HG03175 (cell line): ENCODE data around the gene CHST3.
A peak's percentile ranks its signal among the peaks of the same experiment; 100 is the strongest.
"Not testable (repeated sequence)": the region's sequence is repeated elsewhere in the genome, so short reads cannot be mapped to it uniquely, and the experiment has no call there.

Source experiments
- ATAC-seq: cut with Tn5 transposase; IDR thresholded peaks from one replicate; pipeline ENCODE4 v1.9.1; 2021; ENCODE audit warnings: mild to moderate bottlenecking, moderate library complexity; ENCODE audit not compliant: unreplicated experiment

The CHST3 gene

GRCh38 chr10:71972746-71973695, 8.8 kb downstream of the CHST3 start:
- no peak for ATAC-seq

GRCh38 chr10:71973777-71974488, 9.7 kb downstream of the CHST3 start:
- ATAC-seq, result no peak

GRCh38 chr10:71974489-71975021, 10.4 kb downstream of the CHST3 start:
- peak; percentile 65 for ATAC-seq

GRCh38 chr10:71975087-71975870, 11.1 kb downstream of the CHST3 start:
- no peak for ATAC-seq

GRCh38 chr10:71975871-71976725, 11.9 kb downstream of the CHST3 start:
- no peak for ATAC-seq

GRCh38 chr10:71977614-71977903, 13.4 kb downstream of the CHST3 start:
- ATAC-seq, result not testable (repeated sequence)

GRCh38 chr10:71978476-71978875, 14.3 kb downstream of the CHST3 start:
- no peak for ATAC-seq

- ATAC-seq, result no peak
These were observed 14.9 kb downstream of the CHST3 start for GRCh38 chr10:71978988-71979691.

- no peak for ATAC-seq
These were observed 15.5 kb downstream of the CHST3 start for GRCh38 chr10:71979692-71980062.

GRCh38 chr10:71980181-71981014, 16.2 kb downstream of the CHST3 start:
- ATAC-seq, result no peak

- ATAC-seq, result no peak
These were observed 17.1 kb downstream of the CHST3 start for GRCh38 chr10:71981015-71981875.

- ATAC-seq, result no peak
These were observed 17.7 kb downstream of the CHST3 start for GRCh38 chr10:71981876-71982230.

- ATAC-seq, result no peak
These were observed 18.3 kb downstream of the CHST3 start for GRCh38 chr10:71982269-71983178.

GRCh38 chr10:71984126-71984808, 20.1 kb downstream of the CHST3 start:
- no peak for ATAC-seq

GRCh38 chr10:71984809-71985388, 20.7 kb downstream of the CHST3 start:
- peak; percentile 29 for ATAC-seq
